Measurements from ENCODE around the gene TAL1.

DNA sequence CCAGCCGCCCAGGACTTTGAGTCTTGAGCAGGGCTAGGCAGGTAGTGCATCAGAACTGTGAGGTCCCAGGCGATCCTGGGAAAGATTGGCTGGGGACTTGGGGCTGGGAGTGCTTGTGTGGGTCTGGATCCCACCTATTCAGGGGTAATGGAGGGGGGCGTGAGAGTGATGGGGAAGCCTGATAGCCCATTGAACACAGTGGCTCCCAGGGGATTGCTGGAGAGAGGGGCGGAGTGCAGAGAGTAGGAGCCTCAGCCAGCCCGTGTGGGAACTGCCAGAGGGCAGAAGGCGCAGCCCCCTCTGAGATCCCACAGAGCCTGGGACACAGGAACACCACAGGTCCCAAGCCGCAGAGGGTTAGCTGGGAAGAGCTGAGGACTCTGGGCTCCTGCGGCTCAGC is 22.9 kb downstream of the TAL1 start:
- TF ChIP-seq, protein P1, sequence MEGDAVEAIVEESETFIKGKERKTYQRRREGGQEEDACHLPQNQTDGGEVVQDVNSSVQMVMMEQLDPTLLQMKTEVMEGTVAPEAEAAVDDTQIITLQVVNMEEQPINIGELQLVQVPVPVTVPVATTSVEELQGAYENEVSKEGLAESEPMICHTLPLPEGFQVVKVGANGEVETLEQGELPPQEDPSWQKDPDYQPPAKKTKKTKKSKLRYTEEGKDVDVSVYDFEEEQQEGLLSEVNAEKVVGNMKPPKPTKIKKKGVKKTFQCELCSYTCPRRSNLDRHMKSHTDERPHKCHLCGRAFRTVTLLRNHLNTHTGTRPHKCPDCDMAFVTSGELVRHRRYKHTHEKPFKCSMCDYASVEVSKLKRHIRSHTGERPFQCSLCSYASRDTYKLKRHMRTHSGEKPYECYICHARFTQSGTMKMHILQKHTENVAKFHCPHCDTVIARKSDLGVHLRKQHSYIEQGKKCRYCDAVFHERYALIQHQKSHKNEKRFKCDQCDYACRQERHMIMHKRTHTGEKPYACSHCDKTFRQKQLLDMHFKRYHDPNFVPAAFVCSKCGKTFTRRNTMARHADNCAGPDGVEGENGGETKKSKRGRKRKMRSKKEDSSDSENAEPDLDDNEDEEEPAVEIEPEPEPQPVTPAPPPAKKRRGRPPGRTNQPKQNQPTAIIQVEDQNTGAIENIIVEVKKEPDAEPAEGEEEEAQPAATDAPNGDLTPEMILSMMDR (IDR thresholded peaks at IDR 0.05), result no peak
- TF ChIP-seq EP300 (IDR thresholded peaks at IDR 0.05), result no peak

Measured in tibial nerve (tissue), 4 donors.